Muscle of arm (tissue), 14 donors: Measurements from ENCODE around the gene AK2. TPM values are rescaled to one million over a fixed set of nuclear protein-coding genes. Genes with fewer than 3 reads are reported as not detected.
A peak's percentile ranks its signal among the peaks of the same experiment; 100 is the strongest.
"Not testable (repeated sequence)": the region's sequence is repeated elsewhere in the genome, so short reads cannot be mapped to it uniquely, and the experiment has no call there.

Source experiments
- DNase-seq: peaks from one replicate; pipeline ENCODE4 v3.0.0-alpha.2; 2013
- long read RNA-seq, 11 donors: transcript quantifications; one replicate each; lab custom pipeline, GENCODE V29; 2026
- polyA plus RNA-seq, 12 donors: library from polyadenylated mRNA; unstranded; fragments of 120-200 nt; gene quantifications; one replicate each; pipeline ENCODE4 v1.2.1, GENCODE V29; 2013; ENCODE audit not compliant: insufficient read length in 12 of 12

AK2 gene
- 100 to 1,000 TPM in 10 of 12 donors, 10 to 100 TPM in 1, not detected in 1; 99.0 to 163 (median 125) TPM for polyA plus RNA-seq
- long read RNA-seq, donor 1, transcript AK2-201 (6 exons, 1,021 nt) = major isoform, 49 of 93 reads
- long read RNA-seq, donor 1, transcript AK2-202 (7 exons, 3,586 nt) = minor isoform, 13 of 93 reads
- long read RNA-seq, donor 1, partial matches to known transcripts = 27 of 93 reads
- long read RNA-seq, donor 1, other reads (novel, unspliced or antisense) = 0 of 93 reads
- long read RNA-seq, donor 2, transcript AK2-201 (6 exons, 1,021 nt) = major isoform, 33 of 81 reads
- long read RNA-seq, donor 2, transcript AK2-202 (7 exons, 3,586 nt) = minor isoform, 13 of 81 reads
- long read RNA-seq, donor 2, transcript AK2-212 (7 exons, 886 nt) = minor isoform, 8 of 81 reads
- long read RNA-seq, donor 2, partial matches to known transcripts = 27 of 81 reads
- long read RNA-seq, donor 2, other reads (novel, unspliced or antisense) = 0 of 81 reads
- long read RNA-seq, donor 3, transcript AK2-212 (7 exons, 886 nt) = minor isoform, 8 of 41 reads
- long read RNA-seq, donor 3, transcript AK2-201 (6 exons, 1,021 nt) = major isoform, 17 of 41 reads
- long read RNA-seq, donor 3, partial matches to known transcripts = 11 of 41 reads
- long read RNA-seq, donor 3, other reads (novel, unspliced or antisense) = 0 of 41 reads
- long read RNA-seq, donor 4, transcript AK2-202 (7 exons, 3,586 nt) = minor isoform, 8 of 30 reads
- long read RNA-seq, donor 4, transcript AK2-201 (6 exons, 1,021 nt) = major isoform, 10 of 30 reads
- long read RNA-seq, donor 4, partial matches to known transcripts = 8 of 30 reads
- long read RNA-seq, donor 4, other reads (novel, unspliced or antisense) = 0 of 30 reads
- long read RNA-seq, donor 5, transcript AK2-201 (6 exons, 1,021 nt) = major isoform, 37 of 79 reads
- long read RNA-seq, donor 5, transcript AK2-212 (7 exons, 886 nt) = minor isoform, 7 of 79 reads
- long read RNA-seq, donor 5, transcript AK2-202 (7 exons, 3,586 nt) = minor isoform, 13 of 79 reads
- long read RNA-seq, donor 5, partial matches to known transcripts = 19 of 79 reads
- long read RNA-seq, donor 5, other reads (novel, unspliced or antisense) = 0 of 79 reads
- long read RNA-seq, donor 6, transcript AK2-202 (7 exons, 3,586 nt) = minor isoform, 8 of 49 reads
- long read RNA-seq, donor 6, transcript AK2-201 (6 exons, 1,021 nt) = major isoform, 13 of 49 reads
- long read RNA-seq, donor 6, transcript AK2-212 (7 exons, 886 nt) = minor isoform, 9 of 49 reads
- long read RNA-seq, donor 6, partial matches to known transcripts = 16 of 49 reads
- long read RNA-seq, donor 6, other reads (novel, unspliced or antisense) = 0 of 49 reads
- long read RNA-seq, donor 7, transcript AK2-212 (7 exons, 886 nt) = minor isoform, 5 of 27 reads
- long read RNA-seq, donor 7, transcript AK2-201 (6 exons, 1,021 nt) = major isoform, 7 of 27 reads
- long read RNA-seq, donor 7, partial matches to known transcripts = 11 of 27 reads
- long read RNA-seq, donor 7, other reads (novel, unspliced or antisense) = 0 of 27 reads
- long read RNA-seq, donor 8, transcript AK2-202 (7 exons, 3,586 nt) = minor isoform, 12 of 80 reads
- long read RNA-seq, donor 8, transcript AK2-201 (6 exons, 1,021 nt) = major isoform, 30 of 80 reads
- long read RNA-seq, donor 8, transcript AK2-212 (7 exons, 886 nt) = minor isoform, 9 of 80 reads
- long read RNA-seq, donor 8, partial matches to known transcripts = 23 of 80 reads
- long read RNA-seq, donor 8, other reads (novel, unspliced or antisense) = 5 of 80 reads
- long read RNA-seq, donor 9, transcript AK2-202 (7 exons, 3,586 nt) = minor isoform, 8 of 38 reads
- long read RNA-seq, donor 9, transcript AK2-201 (6 exons, 1,021 nt) = major isoform, 13 of 38 reads
- long read RNA-seq, donor 9, partial matches to known transcripts = 10 of 38 reads
- long read RNA-seq, donor 9, other reads (novel, unspliced or antisense) = 0 of 38 reads
- long read RNA-seq, donor 10, transcript AK2-202 (7 exons, 3,586 nt) = minor isoform, 6 of 51 reads
- long read RNA-seq, donor 10, transcript AK2-201 (6 exons, 1,021 nt) = major isoform, 19 of 51 reads
- long read RNA-seq, donor 10, transcript AK2-212 (7 exons, 886 nt) = minor isoform, 6 of 51 reads
- long read RNA-seq, donor 10, partial matches to known transcripts = 17 of 51 reads
- long read RNA-seq, donor 10, other reads (novel, unspliced or antisense) = 0 of 51 reads
- long read RNA-seq, donor 11, transcript AK2-202 (7 exons, 3,586 nt) = minor isoform, 16 of 88 reads
- long read RNA-seq, donor 11, transcript AK2-201 (6 exons, 1,021 nt) = major isoform, 35 of 88 reads
- long read RNA-seq, donor 11, transcript AK2-212 (7 exons, 886 nt) = minor isoform, 11 of 88 reads
- long read RNA-seq, donor 11, partial matches to known transcripts = 22 of 88 reads
- long read RNA-seq, donor 11, other reads (novel, unspliced or antisense) = 0 of 88 reads

GRCh38 chr1:33036526-33037503 lies at the start of gene AK2:
TSS of gene AK2 (minus strand) at chr1:33036883. CDS start at chr1:33036828, 55 bp downstream.
- peak; percentile 95 for DNase-seq

GRCh38 chr1:33086384-33086850 lies 49.7 kb upstream of the AK2 start:
- DNase-seq = peak; percentile 79

- DNase-seq = no peak
Observed at GRCh38 chr1:33085332-33085731, 48.6 kb upstream of the AK2 start.

- no peak for DNase-seq
Observed at GRCh38 chr1:33082575-33083108, 46.0 kb upstream of the AK2 start.

GRCh38 chr1:33081554-33082305 lies 45.0 kb upstream of the AK2 start:
- DNase-seq = no peak

GRCh38 chr1:33080885-33081553 lies 44.3 kb upstream of the AK2 start, which contains the start of gene AZIN2:
TSS of gene AZIN2 (plus strand) at chr1:33081153. CDS start at chr1:33082250, 1,097 bp downstream.
- DNase-seq = peak; percentile 94

- no peak for DNase-seq
Observed at GRCh38 chr1:33080373-33080772, 43.7 kb upstream of the AK2 start.

GRCh38 chr1:33078030-33078591 lies 41.4 kb upstream of the AK2 start:
- no peak for DNase-seq

GRCh38 chr1:33074193-33074945 lies 37.7 kb upstream of the AK2 start:
- DNase-seq = no peak

GRCh38 chr1:33072707-33073106 lies 36.0 kb upstream of the AK2 start:
- no peak for DNase-seq

- no peak for DNase-seq
Observed at GRCh38 chr1:33070628-33071027, 33.9 kb upstream of the AK2 start.

- not testable (repeated sequence) for DNase-seq
Observed at GRCh38 chr1:33068108-33068507, 31.4 kb upstream of the AK2 start.

- DNase-seq = not testable (repeated sequence)
Observed at GRCh38 chr1:33066477-33066876, 29.8 kb upstream of the AK2 start.

- DNase-seq = no peak
Observed at GRCh38 chr1:33065301-33065700, 28.6 kb upstream of the AK2 start.

- DNase-seq = not testable (repeated sequence)
Observed at GRCh38 chr1:33064284-33064683, 27.6 kb upstream of the AK2 start.
